ENCODE results near the gene LCMT1. TPM values are rescaled to one million over a fixed set of nuclear protein-coding genes. Genes with fewer than 3 reads are reported as not detected.

Gene LCMT1
- total and polyA plus RNA-seq, 9 donors = 26.2 to 42.2 (median 39.0) TPM

DNA sequence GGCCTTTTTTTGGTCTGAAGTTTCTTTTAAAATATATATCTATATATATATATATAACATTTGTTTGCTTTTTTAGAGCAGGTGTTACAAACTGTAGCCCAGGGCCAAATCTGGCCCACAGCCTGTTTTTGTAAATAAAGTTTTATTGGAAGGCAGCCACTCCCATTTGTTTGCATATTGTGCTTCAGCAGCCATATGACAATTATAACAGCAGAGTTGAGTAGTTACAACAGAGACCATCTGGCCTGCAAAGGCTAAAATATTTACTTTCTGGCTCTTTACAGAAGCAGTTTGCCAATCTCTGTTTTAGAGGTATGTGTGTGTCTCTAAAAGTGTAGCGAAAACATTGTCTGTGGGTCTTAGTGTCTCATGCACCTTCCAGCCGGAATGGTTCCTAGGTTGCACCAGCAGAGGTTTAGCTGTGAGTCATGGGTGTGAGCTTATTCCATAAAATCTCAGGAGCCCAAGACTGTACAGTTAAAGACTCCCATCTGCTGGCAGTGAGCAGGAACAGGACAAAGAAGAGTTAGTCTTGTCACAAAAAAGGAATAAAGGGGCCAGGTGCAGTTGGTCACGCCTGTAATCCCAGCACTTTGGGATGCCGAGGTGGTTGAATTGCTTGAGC is 23.8 kb downstream of the LCMT1 start:
- H3K27me3 ChIP-seq (ENCODE audit: control insufficient read depth, insufficient read depth, low read length) = no peaks in the 10 kb centered on the region
- H3K36me3 ChIP-seq (ENCODE audit: control insufficient read depth, insufficient read depth, low read length) = peaks cover 65% of the 10 kb centered on the region
- no peak overlapping the region for H3K4me3 ChIP-seq (ENCODE audit: low read length)
- no peak for DNase-seq
- H3K9me3 ChIP-seq (replicated peaks; ENCODE audit: control insufficient read depth, low read depth, low read length) = no peaks in the 10 kb centered on the region
- 83% methylated on average over 2 of the region's 4 CpGs for WGBS (ENCODE audit: insufficient coverage)
- H3K27ac ChIP-seq (ENCODE audit: low read length) = no peak overlapping the region
- no peaks in the 10 kb centered on the region for H3K4me1 ChIP-seq (ENCODE audit: control insufficient read depth, insufficient read depth, low read length)

DNA sequence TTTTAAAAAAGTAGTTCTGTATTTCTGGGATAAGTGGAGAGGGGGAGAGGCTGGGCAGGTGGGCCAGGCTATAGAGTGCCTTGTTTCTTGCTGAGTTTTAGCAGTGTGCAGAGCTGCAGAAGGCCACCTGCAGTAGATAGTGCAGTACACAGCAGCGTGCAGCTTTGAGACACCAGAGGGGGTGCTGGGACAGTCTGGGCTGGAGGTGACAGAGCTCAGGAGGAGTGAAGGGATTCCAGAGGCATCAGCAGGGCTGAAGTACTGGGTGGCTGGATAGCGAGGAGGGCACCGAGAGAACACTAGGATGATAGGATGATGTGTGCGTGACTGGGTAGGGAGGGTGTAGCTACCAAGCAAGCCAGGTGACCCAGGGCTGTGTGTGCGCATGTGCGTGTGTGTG is 26.6 kb downstream of the LCMT1 start:
- no peaks in the 10 kb centered on the region for H3K9me3 ChIP-seq (replicated peaks; ENCODE audit: control insufficient read depth, low read depth, low read length)
- H3K27ac ChIP-seq (ENCODE audit: low read length) = no peak overlapping the region
- DNase-seq = no peak
- H3K4me3 ChIP-seq (ENCODE audit: low read length) = no peak overlapping the region
- H3K36me3 ChIP-seq (ENCODE audit: control insufficient read depth, insufficient read depth, low read length) = peaks cover 73% of the 10 kb centered on the region
- H3K4me1 ChIP-seq (ENCODE audit: control insufficient read depth, insufficient read depth, low read length) = no peaks in the 10 kb centered on the region
- 86% methylated on average over 6 of the region's 6 CpGs for WGBS (ENCODE audit: insufficient coverage)
- no peaks in the 10 kb centered on the region for H3K27me3 ChIP-seq (ENCODE audit: control insufficient read depth, insufficient read depth, low read length)

DNA sequence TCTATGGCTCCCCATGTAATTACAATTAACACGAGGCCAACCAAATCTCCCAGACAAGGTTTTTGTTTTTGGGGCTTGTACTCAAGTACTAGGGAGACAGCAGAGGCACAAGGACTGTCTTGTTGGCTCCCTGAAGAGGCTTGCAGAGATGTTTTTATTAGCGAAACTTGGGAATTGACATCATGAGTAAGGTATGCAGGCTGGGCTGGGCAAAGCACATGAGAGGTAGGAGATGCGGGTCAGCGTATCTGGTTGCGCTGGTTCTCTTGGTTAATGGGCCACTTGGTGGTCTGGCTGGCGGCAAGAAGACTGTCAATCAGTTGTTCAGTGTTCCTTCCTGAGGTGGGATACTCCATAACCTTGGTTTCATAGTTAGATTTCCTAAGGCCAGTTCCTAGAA is 28.9 kb downstream of the LCMT1 start:
- Histone ChIP-seq H3K4me3 (ENCODE audit: low read length) (no peak overlapping the region), H3K27me3 (ENCODE audit: control insufficient read depth, insufficient read depth, low read length) (no peaks in the 10 kb centered on the region), H3K4me1 (ENCODE audit: control insufficient read depth, insufficient read depth, low read length) (no peaks in the 10 kb centered on the region), H3K9me3 (replicated peaks; ENCODE audit: control insufficient read depth, low read depth, low read length) (no peaks in the 10 kb centered on the region), H3K27ac (ENCODE audit: low read length) (no peak overlapping the region), H3K36me3 (ENCODE audit: control insufficient read depth, insufficient read depth, low read length) (peaks cover 77% of the 10 kb centered on the region)
- DNase-seq = no peak
- 91% methylated on average over 4 of the region's 6 CpGs for WGBS (ENCODE audit: insufficient coverage)

DNA sequence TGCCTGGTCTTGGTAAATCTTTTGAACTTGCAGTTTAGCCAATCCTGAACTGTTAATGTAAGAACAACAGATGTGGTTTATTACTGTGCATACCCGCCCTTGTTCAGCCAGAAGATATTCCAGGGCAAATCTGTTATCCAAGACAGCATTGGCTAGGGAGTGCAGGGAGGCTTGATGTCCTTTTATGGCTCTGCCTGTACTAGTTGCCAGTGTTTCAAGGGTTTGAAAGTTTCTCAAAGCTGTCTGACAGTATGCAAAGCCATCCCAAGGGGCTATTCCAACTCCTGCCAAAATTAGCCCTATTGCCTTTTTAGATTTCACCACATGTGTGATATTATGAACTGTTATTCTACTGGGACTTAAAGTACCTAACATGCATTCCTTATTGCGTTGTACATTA is 30.1 kb downstream of the LCMT1 start:
- Histone ChIP-seq H3K4me3 (ENCODE audit: low read length) (no peak overlapping the region), H3K9me3 (replicated peaks; ENCODE audit: control insufficient read depth, low read depth, low read length) (no peaks in the 10 kb centered on the region), H3K27ac (ENCODE audit: low read length) (no peak overlapping the region), H3K36me3 (ENCODE audit: control insufficient read depth, insufficient read depth, low read length) (peaks cover 83% of the 10 kb centered on the region), H3K4me1 (ENCODE audit: control insufficient read depth, insufficient read depth, low read length) (no peaks in the 10 kb centered on the region), H3K27me3 (ENCODE audit: control insufficient read depth, insufficient read depth, low read length) (no peaks in the 10 kb centered on the region)
- peak; percentile 11 for DNase-seq
- 40% methylated on average over 1 of the region's 2 CpGs for WGBS (ENCODE audit: insufficient coverage)

DNA sequence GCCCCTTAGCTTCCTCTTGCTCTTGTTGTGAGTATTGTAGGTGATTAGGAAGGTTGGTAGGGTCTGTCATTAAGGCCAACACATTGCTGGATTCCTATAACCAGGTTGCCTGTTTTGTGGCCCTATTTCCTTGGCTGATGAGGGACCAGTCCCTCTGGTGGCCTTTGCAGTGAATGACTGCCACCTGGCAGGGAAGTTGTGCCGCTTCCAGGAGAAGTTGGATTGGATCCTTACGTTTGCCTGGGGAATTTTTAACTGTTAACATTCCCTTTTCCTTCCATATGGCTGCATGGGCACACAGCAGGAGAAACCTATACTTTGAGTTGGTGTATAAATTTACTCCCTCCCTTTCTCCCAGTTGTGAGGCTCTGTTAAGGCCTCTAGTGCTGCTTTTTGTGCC is 32.4 kb downstream of the LCMT1 start:
- 20% methylated on average over 1 of the region's 2 CpGs for WGBS (ENCODE audit: insufficient coverage)
- Histone ChIP-seq H3K36me3 (ENCODE audit: control insufficient read depth, insufficient read depth, low read length) (peaks cover 71% of the 10 kb centered on the region), H3K27me3 (ENCODE audit: control insufficient read depth, insufficient read depth, low read length) (no peaks in the 10 kb centered on the region), H3K9me3 (replicated peaks; ENCODE audit: control insufficient read depth, low read depth, low read length) (no peaks in the 10 kb centered on the region), H3K4me3 (ENCODE audit: low read length) (no peak overlapping the region), H3K27ac (ENCODE audit: low read length) (no peak overlapping the region), H3K4me1 (ENCODE audit: control insufficient read depth, insufficient read depth, low read length) (no peaks in the 10 kb centered on the region)
- no peak for DNase-seq

DNA sequence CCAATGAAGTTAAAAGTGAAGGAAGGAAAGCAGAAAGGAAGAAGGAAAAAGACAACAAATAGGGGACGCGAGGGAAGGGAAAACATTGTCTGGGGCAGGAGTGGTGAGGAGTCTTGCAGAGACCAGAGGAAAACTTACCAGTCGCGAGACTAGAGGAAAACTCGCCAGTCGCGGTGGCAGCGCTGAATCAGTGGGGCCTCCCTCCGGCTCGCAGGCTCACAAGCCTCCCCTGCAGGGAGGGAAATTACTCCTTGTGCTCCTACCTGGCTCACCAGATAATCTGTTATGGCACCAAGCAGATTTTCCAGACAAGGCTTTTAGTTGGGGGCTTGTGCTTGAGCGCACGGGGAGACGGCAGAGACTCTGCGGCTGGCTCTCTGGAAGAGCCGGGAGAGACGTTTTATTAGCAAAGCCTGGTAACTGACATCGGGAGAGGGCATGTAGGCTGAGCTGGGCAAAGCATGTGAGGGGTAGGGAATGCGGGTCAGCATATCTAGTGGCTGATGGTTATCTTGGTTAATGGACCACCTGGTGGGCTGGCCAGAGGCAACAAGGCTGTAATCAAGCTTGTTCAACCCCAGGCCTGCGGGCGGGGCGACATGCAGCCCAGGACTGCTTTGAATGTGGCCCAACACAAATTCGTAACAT is 37.1 kb downstream of the LCMT1 start:
- no peak for DNase-seq
- Histone ChIP-seq H3K9me3 (replicated peaks; ENCODE audit: control insufficient read depth, low read depth, low read length) (no peaks in the 10 kb centered on the region), H3K4me3 (ENCODE audit: low read length) (no peak overlapping the region), H3K4me1 (ENCODE audit: control insufficient read depth, insufficient read depth, low read length) (no peaks in the 10 kb centered on the region), H3K27ac (ENCODE audit: low read length) (no peak overlapping the region), H3K27me3 (ENCODE audit: control insufficient read depth, insufficient read depth, low read length) (no peaks in the 10 kb centered on the region), H3K36me3 (ENCODE audit: control insufficient read depth, insufficient read depth, low read length) (peaks cover 46% of the 10 kb centered on the region)
- 64% methylated on average over 18 of the region's 22 CpGs for WGBS (ENCODE audit: insufficient coverage)

DNA sequence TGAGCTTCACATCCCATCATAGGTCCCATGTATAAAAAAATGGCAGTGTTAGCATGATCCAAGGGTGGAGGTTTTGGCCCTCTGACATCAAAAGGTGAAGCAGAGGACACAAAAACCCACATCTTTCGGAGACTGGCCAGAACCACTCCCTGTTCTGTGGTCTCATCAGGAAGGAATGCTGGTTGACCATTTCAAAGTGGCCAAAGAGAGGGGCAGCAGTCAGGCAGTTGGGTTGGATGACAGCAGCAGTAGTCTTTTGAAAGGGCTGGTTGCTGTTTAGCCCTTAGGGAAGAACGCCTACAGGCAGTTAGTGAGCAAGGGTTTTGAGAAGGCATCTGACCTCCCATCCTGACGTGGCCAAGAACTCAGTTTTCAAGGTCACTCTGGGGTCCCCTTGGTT is 40.5 kb downstream of the LCMT1 start:
- H3K9me3 ChIP-seq (replicated peaks; ENCODE audit: control insufficient read depth, low read depth, low read length) = no peaks in the 10 kb centered on the region
- no peak for DNase-seq
- H3K27ac ChIP-seq (ENCODE audit: low read length) = no peak overlapping the region
- 84% methylated on average over 3 of the region's 3 CpGs for WGBS (ENCODE audit: insufficient coverage)
- peaks cover 37% of the 10 kb centered on the region for H3K36me3 ChIP-seq (ENCODE audit: control insufficient read depth, insufficient read depth, low read length)
- H3K4me3 ChIP-seq (ENCODE audit: low read length) = no peak overlapping the region
- H3K27me3 ChIP-seq (ENCODE audit: control insufficient read depth, insufficient read depth, low read length) = no peaks in the 10 kb centered on the region
- no peaks in the 10 kb centered on the region for H3K4me1 ChIP-seq (ENCODE audit: control insufficient read depth, insufficient read depth, low read length)

DNA sequence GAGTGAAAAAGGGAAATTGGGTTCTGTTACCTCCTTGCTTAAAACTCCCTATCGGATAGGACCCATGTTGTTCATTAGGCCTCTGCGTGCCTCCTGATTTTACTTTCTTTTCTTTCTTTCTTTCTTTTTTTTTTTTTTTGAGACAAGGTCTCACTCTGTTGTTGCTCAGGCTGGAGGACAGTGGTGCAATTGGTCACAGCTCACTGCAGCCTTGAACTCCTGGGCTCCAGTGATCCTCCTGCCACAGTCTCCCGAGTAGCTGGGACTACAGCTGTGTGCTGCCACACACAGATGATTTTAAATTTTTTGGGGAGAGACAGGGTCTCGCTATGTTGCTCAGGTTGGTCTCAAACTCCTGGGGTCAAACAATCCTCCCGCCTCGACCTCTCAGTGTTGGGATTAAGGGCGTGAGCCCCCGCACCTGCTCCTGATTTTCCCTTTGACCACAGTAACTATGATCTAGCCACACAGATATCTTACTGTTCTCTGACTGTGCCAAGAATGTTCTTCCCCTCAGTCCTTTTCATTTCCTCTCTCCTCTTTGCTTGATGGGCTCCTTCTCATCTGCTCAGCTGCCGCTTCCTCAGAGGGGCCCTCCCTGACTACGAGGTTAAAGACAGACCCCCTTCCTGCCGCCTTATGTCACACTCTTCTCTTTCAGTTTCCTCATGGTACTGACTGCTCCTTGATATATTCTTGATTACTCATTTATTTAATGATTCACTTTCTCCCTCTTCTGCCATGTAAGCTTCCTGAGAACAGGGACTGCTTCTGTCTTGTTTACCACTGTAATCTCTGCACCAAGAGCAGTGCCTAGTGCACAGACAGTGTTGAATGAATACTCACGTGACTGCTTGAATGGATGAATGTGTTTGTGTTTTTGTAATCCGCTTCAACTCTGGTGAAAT is 44.3 kb downstream of the LCMT1 start:
- no peaks in the 10 kb centered on the region for H3K4me1 ChIP-seq (ENCODE audit: control insufficient read depth, insufficient read depth, low read length)
- H3K27ac ChIP-seq (ENCODE audit: low read length) = no peak overlapping the region
- H3K4me3 ChIP-seq (ENCODE audit: low read length) = no peak overlapping the region
- 93% methylated on average over 10 of the region's 13 CpGs for WGBS (ENCODE audit: insufficient coverage)
- DNase-seq = no peak
- H3K27me3 ChIP-seq (ENCODE audit: control insufficient read depth, insufficient read depth, low read length) = no peaks in the 10 kb centered on the region
- peaks cover 54% of the 10 kb centered on the region for H3K36me3 ChIP-seq (ENCODE audit: control insufficient read depth, insufficient read depth, low read length)
- H3K9me3 ChIP-seq (replicated peaks; ENCODE audit: control insufficient read depth, low read depth, low read length) = no peaks in the 10 kb centered on the region

DNA sequence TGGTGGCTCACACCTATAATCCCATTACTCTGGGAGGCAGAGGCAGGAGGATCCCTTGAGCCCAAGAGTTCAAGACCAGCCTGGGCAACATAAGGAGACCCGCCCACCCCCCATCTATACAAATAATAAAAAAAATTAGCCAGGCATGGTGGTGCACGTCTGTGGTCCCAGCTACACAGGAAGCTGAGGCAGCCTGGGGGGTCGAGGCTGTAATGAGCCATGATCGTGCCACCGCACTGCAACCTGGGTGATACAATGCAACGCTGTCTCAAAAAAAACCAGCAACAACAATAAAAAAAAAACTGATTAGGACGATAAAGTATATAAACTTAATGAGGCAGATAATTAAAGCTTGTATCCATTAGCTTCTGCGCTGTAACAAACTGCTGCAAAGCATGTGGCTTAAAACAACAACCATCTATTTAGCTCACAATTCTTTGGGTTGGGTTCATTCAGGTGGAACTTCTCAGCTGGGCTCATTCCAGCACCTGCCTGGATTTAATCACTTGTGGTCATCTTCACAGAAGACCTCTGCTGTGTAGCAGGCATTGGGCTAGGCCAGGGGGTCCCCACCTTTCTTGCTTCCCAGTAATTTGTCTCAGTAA is 45.8 kb downstream of the LCMT1 start:
- Histone ChIP-seq H3K9me3 (replicated peaks; ENCODE audit: control insufficient read depth, low read depth, low read length) (no peaks in the 10 kb centered on the region), H3K27me3 (ENCODE audit: control insufficient read depth, insufficient read depth, low read length) (no peaks in the 10 kb centered on the region), H3K4me3 (ENCODE audit: low read length) (no peak overlapping the region), H3K4me1 (ENCODE audit: control insufficient read depth, insufficient read depth, low read length) (no peaks in the 10 kb centered on the region), H3K27ac (ENCODE audit: low read length) (no peak overlapping the region), H3K36me3 (ENCODE audit: control insufficient read depth, insufficient read depth, low read length) (peaks cover 47% of the 10 kb centered on the region)
- no peak for DNase-seq
- 70% methylated on average over 2 of the region's 8 CpGs for WGBS (ENCODE audit: insufficient coverage)

DNA sequence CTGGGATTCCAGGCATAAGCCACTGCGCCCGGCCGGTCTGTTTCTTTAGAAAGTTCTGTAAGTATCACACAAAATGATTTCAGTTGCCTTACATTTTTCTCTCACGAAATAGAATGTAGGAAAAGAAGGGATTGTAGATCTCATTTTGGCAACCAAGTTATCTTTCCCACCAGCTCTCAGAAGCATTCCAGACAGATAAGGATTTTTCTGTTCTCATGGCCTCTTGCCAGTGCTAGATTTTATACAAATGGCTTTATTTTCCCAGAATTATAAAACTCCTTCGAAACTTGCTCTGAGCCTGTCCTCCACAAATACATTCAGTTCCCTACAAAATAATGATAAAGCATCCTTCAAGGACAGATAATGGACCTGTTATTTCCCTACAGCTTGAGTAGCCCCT is 46.9 kb downstream of the LCMT1 start:
- no peaks in the 10 kb centered on the region for H3K27me3 ChIP-seq (ENCODE audit: control insufficient read depth, insufficient read depth, low read length)
- H3K4me1 ChIP-seq (ENCODE audit: control insufficient read depth, insufficient read depth, low read length) = no peaks in the 10 kb centered on the region
- no peak overlapping the region for H3K27ac ChIP-seq (ENCODE audit: low read length)
- no peak for DNase-seq
- no CpG with 5 or more reads among the region's 5 CpGs for WGBS (ENCODE audit: insufficient coverage)
- H3K9me3 ChIP-seq (replicated peaks; ENCODE audit: control insufficient read depth, low read depth, low read length) = no peaks in the 10 kb centered on the region
- H3K4me3 ChIP-seq (ENCODE audit: low read length) = no peak overlapping the region
- peaks cover 42% of the 10 kb centered on the region for H3K36me3 ChIP-seq (ENCODE audit: control insufficient read depth, insufficient read depth, low read length)

All from muscle of leg (tissue), 11 donors.